ENCODE measurements around the gene LIN28B. TPM values are rescaled to one million over a fixed set of nuclear protein-coding genes. Genes with fewer than 3 reads are reported as not detected.

The LIN28B gene
- total RNA-seq, 1 donor from 2014 or later: not detected

DNA sequence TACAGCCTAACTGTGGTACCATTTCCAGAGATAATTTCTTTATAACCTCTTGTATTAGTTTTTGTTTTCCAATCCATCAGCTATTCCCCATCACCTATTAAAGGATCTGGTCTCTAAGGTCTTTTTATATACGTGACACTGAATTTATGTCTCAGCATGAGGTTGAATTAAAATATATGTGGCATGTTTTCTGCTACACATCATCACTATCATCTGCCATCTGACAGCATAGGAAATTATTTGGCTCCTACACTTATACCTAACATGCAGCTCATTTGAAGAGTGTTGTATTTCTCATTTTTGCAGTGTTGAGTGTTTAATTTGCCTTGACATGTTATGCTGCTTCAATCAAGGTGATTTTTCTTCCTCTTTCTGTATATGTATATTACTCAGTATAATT, 100.3 kb downstream of the LIN28B start:
- intact Hi-C loops (cut with DNase I): no loop called here
- no peak overlapping the region for H3K4me3 ChIP-seq
- TF ChIP-seq, protein P1, sequence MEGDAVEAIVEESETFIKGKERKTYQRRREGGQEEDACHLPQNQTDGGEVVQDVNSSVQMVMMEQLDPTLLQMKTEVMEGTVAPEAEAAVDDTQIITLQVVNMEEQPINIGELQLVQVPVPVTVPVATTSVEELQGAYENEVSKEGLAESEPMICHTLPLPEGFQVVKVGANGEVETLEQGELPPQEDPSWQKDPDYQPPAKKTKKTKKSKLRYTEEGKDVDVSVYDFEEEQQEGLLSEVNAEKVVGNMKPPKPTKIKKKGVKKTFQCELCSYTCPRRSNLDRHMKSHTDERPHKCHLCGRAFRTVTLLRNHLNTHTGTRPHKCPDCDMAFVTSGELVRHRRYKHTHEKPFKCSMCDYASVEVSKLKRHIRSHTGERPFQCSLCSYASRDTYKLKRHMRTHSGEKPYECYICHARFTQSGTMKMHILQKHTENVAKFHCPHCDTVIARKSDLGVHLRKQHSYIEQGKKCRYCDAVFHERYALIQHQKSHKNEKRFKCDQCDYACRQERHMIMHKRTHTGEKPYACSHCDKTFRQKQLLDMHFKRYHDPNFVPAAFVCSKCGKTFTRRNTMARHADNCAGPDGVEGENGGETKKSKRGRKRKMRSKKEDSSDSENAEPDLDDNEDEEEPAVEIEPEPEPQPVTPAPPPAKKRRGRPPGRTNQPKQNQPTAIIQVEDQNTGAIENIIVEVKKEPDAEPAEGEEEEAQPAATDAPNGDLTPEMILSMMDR (IDR thresholded peaks at IDR 0.05): no peak
- no peaks in the 10 kb centered on the region for H3K4me1 ChIP-seq
- H3K27me3 ChIP-seq: no peaks in the 10 kb centered on the region
- H3K9me3 ChIP-seq: no peaks in the 10 kb centered on the region
- no peak for DNase-seq (ENCODE audit: low spot score in 2 of 2)
- H3K27ac ChIP-seq: no peak overlapping the region
- no peaks in the 10 kb centered on the region for H3K36me3 ChIP-seq

DNA sequence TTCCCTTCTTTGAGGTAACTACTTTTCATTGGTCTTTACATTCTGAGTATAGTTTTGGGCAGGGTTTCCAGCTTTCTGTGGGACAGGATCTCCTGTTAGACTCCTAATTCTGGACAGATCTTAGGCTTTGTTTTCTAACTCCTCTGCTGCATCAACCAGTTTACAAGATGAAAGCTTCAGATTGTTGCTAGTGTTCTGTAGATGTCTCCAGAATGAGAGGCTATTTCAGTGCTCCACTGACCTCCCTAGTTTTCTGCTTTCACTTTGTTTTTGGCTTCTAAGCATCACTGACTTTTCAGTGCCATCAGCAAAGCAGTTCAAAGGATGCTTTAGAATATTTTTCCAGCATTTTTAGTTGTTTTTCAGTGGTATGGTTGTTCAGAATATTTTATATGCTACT, 101.4 kb downstream of the LIN28B start:
- intact Hi-C loops (cut with DNase I): no loop called here
- Histone ChIP-seq H3K9me3 (no peaks in the 10 kb centered on the region), H3K36me3 (no peaks in the 10 kb centered on the region), H3K4me3 (no peak overlapping the region), H3K27me3 (no peaks in the 10 kb centered on the region), H3K4me1 (no peaks in the 10 kb centered on the region), H3K27ac (no peak overlapping the region)
- no peak for DNase-seq (ENCODE audit: low spot score in 2 of 2)
- TF ChIP-seq, protein P1 (IDR thresholded peaks at IDR 0.05): no peak

DNA sequence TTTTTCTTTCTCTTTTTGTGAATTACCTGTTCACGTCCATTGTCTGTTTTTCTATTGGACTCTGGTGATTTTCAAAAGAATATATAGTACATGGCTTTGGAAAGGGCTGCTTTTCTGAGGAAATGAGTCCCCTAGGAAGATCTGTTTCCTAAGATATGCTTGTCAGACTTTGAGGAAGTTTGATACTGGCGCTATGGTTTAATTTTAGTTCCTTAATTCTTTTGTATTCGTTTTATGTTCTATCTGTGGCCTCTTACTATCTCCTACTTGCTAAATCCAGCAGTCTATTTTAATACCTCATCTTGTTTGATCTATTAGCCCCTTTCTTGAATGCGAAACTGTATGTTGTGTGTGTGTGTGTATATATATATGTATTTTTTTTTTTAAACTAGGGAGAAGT, 101.9 kb downstream of the LIN28B start:
- TF ChIP-seq, protein P1 (IDR thresholded peaks at IDR 0.05): no peak
- no peak for DNase-seq (ENCODE audit: low spot score in 2 of 2)
- H3K36me3 ChIP-seq: no peaks in the 10 kb centered on the region
- no peaks in the 10 kb centered on the region for H3K27me3 ChIP-seq
- H3K27ac ChIP-seq: no peak overlapping the region
- intact Hi-C loops (cut with DNase I): no loop called here
- H3K9me3 ChIP-seq: no peaks in the 10 kb centered on the region
- H3K4me1 ChIP-seq: no peaks in the 10 kb centered on the region
- no peak overlapping the region for H3K4me3 ChIP-seq

DNA sequence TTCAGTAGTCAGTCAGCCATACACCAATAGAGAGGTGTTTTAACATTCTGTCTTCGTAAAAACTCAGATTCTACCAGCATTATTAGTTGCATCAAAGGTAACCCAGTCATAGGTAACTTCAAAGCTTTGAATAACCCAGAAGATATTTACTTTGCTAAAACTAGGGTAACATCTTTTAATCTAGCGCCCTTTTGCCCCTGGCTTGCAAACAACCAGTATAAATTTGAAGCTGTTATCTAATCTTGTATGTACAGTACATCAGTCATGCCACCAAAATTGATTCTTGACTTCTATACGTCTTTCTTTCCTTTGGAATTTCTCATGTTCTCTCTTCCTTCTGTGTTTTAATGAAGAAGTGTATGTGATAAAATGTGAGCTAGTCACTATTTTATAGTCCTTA, 109.3 kb downstream of the LIN28B start:
- intact Hi-C loops (cut with DNase I): no loop called here
- Histone ChIP-seq H3K4me3 (no peak overlapping the region), H3K9me3 (no peaks in the 10 kb centered on the region), H3K27me3 (no peaks in the 10 kb centered on the region), H3K36me3 (no peaks in the 10 kb centered on the region), H3K27ac (no peak overlapping the region), H3K4me1 (no peaks in the 10 kb centered on the region)
- DNase-seq (ENCODE audit: low spot score in 2 of 2): no peak
- TF ChIP-seq, protein P1 (IDR thresholded peaks at IDR 0.05): no peak

DNA sequence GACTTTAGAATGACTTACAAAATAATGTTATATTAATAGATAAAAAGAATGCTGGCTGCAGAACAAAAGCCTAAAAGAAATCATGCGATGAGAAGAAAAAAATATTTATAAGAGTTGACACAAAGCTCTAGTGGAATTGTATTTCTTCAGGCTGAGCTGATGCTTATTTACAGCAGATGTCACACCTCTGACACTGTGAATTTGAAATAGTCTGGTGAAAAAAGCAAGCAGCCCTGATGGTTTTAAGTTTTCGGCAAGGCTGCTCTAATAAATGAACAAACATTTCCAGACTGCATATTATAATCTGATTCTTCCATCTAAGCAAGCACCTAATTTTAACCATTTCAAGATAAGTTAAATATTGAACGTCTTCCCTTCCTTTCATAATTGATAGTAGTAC, 109.9 kb downstream of the LIN28B start:
- DNase-seq (ENCODE audit: low spot score in 2 of 2): no peak
- H3K4me3 ChIP-seq: no peak overlapping the region
- TF ChIP-seq, protein P1 (IDR thresholded peaks at IDR 0.05): no peak
- no peaks in the 10 kb centered on the region for H3K4me1 ChIP-seq
- no peaks in the 10 kb centered on the region for H3K36me3 ChIP-seq
- H3K27me3 ChIP-seq: no peaks in the 10 kb centered on the region
- intact Hi-C loops (cut with DNase I): no loop called here
- H3K9me3 ChIP-seq: no peaks in the 10 kb centered on the region
- no peak overlapping the region for H3K27ac ChIP-seq

DNA sequence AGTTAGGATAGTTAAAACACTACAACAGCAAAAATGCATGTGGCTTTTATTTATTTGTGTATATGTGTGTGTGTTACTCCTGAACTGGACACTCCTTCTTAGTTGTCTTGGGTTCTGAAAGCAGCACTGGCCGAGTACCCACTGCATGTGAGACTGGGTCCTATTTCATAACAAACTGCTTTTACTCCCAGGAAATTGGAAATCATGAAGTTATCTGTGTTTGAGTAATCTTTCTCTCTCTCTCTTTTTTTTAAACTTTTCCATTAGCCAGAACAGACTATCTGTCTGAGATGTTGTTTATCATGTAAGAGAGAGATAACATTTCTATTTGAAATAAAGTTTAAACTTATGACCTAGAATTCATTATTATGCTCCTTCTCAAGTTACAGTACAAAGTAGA, 110.4 kb downstream of the LIN28B start:
- H3K27me3 ChIP-seq: no peaks in the 10 kb centered on the region
- no peak overlapping the region for H3K27ac ChIP-seq
- intact Hi-C loops (cut with DNase I): no loop called here
- TF ChIP-seq, protein P1 (IDR thresholded peaks at IDR 0.05): no peak
- no peak overlapping the region for H3K4me3 ChIP-seq
- no peaks in the 10 kb centered on the region for H3K4me1 ChIP-seq
- no peak for DNase-seq (ENCODE audit: low spot score in 2 of 2)
- H3K9me3 ChIP-seq: no peaks in the 10 kb centered on the region
- H3K36me3 ChIP-seq: no peaks in the 10 kb centered on the region
